Measurements from ENCODE around the gene DKC1.

The DKC1 gene

DNA sequence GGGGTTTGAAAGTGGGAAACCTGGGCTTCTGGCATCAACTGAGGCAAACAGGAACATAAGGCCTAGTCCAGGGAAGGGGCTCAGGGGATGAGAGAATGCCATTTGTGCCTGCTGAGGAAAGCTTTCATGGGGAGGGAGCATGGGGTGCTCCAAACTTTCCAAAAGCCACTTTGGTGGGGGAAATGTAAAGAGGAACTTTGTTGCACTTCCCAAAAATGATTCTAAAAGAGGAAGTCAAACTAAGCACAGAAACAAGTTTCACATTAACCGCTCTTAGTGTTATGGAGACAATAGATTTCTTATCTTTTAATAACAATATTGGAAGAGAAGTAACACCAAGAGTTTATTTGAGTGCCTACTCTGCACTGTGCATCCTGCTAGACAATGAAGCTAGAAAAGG lies 44.0 kb upstream of the DKC1 start:
- no peak overlapping the region for H3K4me3 ChIP-seq (ENCODE audit: low read length)
- H4K20me1 ChIP-seq (ENCODE audit: insufficient read depth, low read length) = no peaks in the 10 kb centered on the region; the same call in 1 of the 2 replicates
- H3K27me3 ChIP-seq (ENCODE audit: low read depth, low read length) = 0 out of 2 replicates have a peak, but pooled peaks cover 6% of the 10 kb centered on the region
- no peak overlapping the region for H3K27ac ChIP-seq (ENCODE audit: low read length)
- peaks cover 19% of the 10 kb centered on the region for H3K4me1 ChIP-seq (ENCODE audit: low read length)
- H3K4me2 ChIP-seq (ENCODE audit: low read length) = peak overlapping the region; percentile 44
- H3K79me2 ChIP-seq (ENCODE audit: low read length) = no peaks in the 10 kb centered on the region
- H2AFZ ChIP-seq (ENCODE audit: low read depth, low read length) = no peak overlapping the region
- no peaks in the 10 kb centered on the region for H3K36me3 ChIP-seq (replicated peaks; ENCODE audit: low read depth, low read length)
- H3K9ac ChIP-seq (ENCODE audit: low read length) = no peak overlapping the region
- no peaks in the 10 kb centered on the region for H3K9me3 ChIP-seq (ENCODE audit: insufficient read depth, low read length)
- TF ChIP-seq, protein P1, sequence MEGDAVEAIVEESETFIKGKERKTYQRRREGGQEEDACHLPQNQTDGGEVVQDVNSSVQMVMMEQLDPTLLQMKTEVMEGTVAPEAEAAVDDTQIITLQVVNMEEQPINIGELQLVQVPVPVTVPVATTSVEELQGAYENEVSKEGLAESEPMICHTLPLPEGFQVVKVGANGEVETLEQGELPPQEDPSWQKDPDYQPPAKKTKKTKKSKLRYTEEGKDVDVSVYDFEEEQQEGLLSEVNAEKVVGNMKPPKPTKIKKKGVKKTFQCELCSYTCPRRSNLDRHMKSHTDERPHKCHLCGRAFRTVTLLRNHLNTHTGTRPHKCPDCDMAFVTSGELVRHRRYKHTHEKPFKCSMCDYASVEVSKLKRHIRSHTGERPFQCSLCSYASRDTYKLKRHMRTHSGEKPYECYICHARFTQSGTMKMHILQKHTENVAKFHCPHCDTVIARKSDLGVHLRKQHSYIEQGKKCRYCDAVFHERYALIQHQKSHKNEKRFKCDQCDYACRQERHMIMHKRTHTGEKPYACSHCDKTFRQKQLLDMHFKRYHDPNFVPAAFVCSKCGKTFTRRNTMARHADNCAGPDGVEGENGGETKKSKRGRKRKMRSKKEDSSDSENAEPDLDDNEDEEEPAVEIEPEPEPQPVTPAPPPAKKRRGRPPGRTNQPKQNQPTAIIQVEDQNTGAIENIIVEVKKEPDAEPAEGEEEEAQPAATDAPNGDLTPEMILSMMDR (IDR thresholded peaks at IDR 0.05; ENCODE audit: low read depth, low read length) = no peak
- no peak for TF ChIP-seq EZH2phosphoT487 (IDR thresholded peaks at IDR 0.05; ENCODE audit: low read depth)

DNA sequence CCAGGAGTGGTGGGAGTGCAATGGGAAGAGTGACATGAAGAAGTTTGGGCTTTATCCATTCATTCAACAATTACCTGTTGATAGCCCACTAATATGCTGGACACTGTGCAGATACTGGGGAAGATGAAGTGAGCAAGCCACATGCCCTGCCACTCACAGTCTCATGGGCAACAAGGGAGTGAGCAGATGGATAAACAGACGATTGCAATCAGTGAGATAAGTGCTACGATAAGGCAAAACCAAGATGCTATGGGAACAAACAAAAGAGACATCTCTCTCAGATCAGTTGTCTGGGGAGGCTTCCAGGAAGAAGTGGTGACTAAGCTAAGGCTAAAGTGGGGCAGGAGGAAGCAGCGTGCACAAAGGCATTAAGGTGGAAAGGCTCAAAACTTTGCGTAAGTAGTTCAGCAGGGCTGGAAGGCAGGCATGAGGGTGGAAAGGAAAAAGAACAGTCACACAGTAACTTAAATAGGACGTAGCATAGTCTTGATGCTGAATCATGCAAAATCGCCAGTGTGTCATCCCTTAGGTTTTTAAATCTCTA lies 43.5 kb upstream of the DKC1 start:
- 0 out of 2 replicates have a peak, but pooled peaks cover 6% of the 10 kb centered on the region for H3K27me3 ChIP-seq (ENCODE audit: low read depth, low read length)
- TF ChIP-seq EZH2phosphoT487 (IDR thresholded peaks at IDR 0.05; ENCODE audit: low read depth) = no peak
- TF ChIP-seq, protein P1 (IDR thresholded peaks at IDR 0.05; ENCODE audit: low read depth, low read length) = no peak
- H3K4me2 ChIP-seq (ENCODE audit: low read length) = peak overlapping the region; percentile 44
- no peaks in the 10 kb centered on the region for H3K36me3 ChIP-seq (replicated peaks; ENCODE audit: low read depth, low read length)
- peaks cover 19% of the 10 kb centered on the region for H3K4me1 ChIP-seq (ENCODE audit: low read length)
- H3K27ac ChIP-seq (ENCODE audit: low read length) = no peak overlapping the region
- no peak overlapping the region for H3K9ac ChIP-seq (ENCODE audit: low read length)
- H3K79me2 ChIP-seq (ENCODE audit: low read length) = no peaks in the 10 kb centered on the region
- H3K9me3 ChIP-seq (ENCODE audit: insufficient read depth, low read length) = no peaks in the 10 kb centered on the region
- no peaks in the 10 kb centered on the region; the same call in 1 of the 2 replicates for H4K20me1 ChIP-seq (ENCODE audit: insufficient read depth, low read length)
- H2AFZ ChIP-seq (ENCODE audit: low read depth, low read length) = no peak overlapping the region
- no peak overlapping the region for H3K4me3 ChIP-seq (ENCODE audit: low read length)

DNA sequence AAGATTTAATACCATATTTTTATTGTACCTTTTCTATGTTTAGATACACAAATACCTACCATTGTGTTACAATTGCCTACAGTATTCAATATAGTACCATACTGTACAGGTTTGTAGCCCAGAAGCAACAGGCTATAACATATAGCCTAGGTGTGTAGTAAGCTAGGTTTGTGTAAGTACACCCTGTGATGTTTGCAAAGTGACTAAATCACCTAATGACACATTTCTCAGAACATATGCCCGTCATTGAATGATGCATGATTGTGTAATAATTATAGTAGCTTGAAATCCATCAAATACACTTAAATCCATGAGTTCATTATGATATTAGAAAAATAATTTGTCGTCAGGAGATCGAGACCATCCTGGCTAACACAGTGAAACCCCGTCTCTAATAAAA lies 42.6 kb upstream of the DKC1 start:
- TF ChIP-seq EZH2phosphoT487 (IDR thresholded peaks at IDR 0.05; ENCODE audit: low read depth) = no peak
- TF ChIP-seq, protein P1 (IDR thresholded peaks at IDR 0.05; ENCODE audit: low read depth, low read length) = no peak
- Histone ChIP-seq H3K79me2 (ENCODE audit: low read length) (no peaks in the 10 kb centered on the region), H3K4me3 (ENCODE audit: low read length) (no peak overlapping the region), H2AFZ (ENCODE audit: low read depth, low read length) (no peak overlapping the region), H3K27ac (ENCODE audit: low read length) (no peak overlapping the region), H3K9ac (ENCODE audit: low read length) (no peak overlapping the region), H3K4me2 (ENCODE audit: low read length) (no peak overlapping the region), H4K20me1 (ENCODE audit: insufficient read depth, low read length) (no peaks in the 10 kb centered on the region; the same call in 1 of the 2 replicates), H3K4me1 (ENCODE audit: low read length) (peaks cover 25% of the 10 kb centered on the region), H3K9me3 (ENCODE audit: insufficient read depth, low read length) (no peaks in the 10 kb centered on the region), H3K36me3 (replicated peaks; ENCODE audit: low read depth, low read length) (no peaks in the 10 kb centered on the region), H3K27me3 (ENCODE audit: low read depth, low read length) (0 out of 2 replicates have a peak, but pooled peaks cover 6% of the 10 kb centered on the region)

DNA sequence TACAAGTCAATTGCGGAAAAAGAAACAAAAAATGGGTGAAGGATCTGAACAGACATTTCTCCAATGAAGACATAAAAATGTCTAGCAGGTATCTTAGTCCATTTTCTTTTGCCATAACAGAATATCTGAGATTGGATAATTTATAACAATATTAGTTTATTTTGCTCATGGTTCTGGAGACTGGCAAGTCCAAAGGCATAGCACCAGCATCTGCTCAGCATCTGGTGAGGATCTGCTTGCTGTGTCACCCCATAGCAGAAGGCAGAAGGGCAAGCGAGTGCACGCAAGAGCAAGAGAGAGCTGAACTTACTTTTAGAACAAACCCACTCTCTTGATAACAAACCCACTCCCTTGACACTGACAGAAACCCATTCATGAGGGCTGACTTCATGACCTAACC lies 41.5 kb upstream of the DKC1 start:
- TF ChIP-seq, protein P1 (IDR thresholded peaks at IDR 0.05; ENCODE audit: low read depth, low read length) = no peak
- no peak for TF ChIP-seq EZH2phosphoT487 (IDR thresholded peaks at IDR 0.05; ENCODE audit: low read depth)
- H3K27me3 ChIP-seq (ENCODE audit: low read depth, low read length) = 0 out of 2 replicates have a peak, but pooled peaks cover 6% of the 10 kb centered on the region
- no peak overlapping the region for H3K9ac ChIP-seq (ENCODE audit: low read length)
- H4K20me1 ChIP-seq (ENCODE audit: insufficient read depth, low read length) = no peaks in the 10 kb centered on the region; the same call in 1 of the 2 replicates
- no peak overlapping the region for H3K4me2 ChIP-seq (ENCODE audit: low read length)
- no peaks in the 10 kb centered on the region for H3K36me3 ChIP-seq (replicated peaks; ENCODE audit: low read depth, low read length)
- H3K4me3 ChIP-seq (ENCODE audit: low read length) = no peak overlapping the region
- no peak overlapping the region for H2AFZ ChIP-seq (ENCODE audit: low read depth, low read length)
- no peaks in the 10 kb centered on the region for H3K79me2 ChIP-seq (ENCODE audit: low read length)
- no peaks in the 10 kb centered on the region for H3K9me3 ChIP-seq (ENCODE audit: insufficient read depth, low read length)
- H3K27ac ChIP-seq (ENCODE audit: low read length) = no peak overlapping the region
- H3K4me1 ChIP-seq (ENCODE audit: low read length) = peaks cover 35% of the 10 kb centered on the region

Measured in OCI-LY3 (cell line).